ENCODE measurements around the gene HBG2. TPM values are rescaled to one million over a fixed set of nuclear protein-coding genes. Genes with fewer than 3 reads are reported as not detected.
A peak's percentile ranks its signal among the peaks of the same experiment; 100 is the strongest.

Gene HBG2
- total and polyA plus RNA-seq, 2 of the 4 experiments (the other 2 are of a cell fraction), result 0.54 TPM; not detected in 1

DNA sequence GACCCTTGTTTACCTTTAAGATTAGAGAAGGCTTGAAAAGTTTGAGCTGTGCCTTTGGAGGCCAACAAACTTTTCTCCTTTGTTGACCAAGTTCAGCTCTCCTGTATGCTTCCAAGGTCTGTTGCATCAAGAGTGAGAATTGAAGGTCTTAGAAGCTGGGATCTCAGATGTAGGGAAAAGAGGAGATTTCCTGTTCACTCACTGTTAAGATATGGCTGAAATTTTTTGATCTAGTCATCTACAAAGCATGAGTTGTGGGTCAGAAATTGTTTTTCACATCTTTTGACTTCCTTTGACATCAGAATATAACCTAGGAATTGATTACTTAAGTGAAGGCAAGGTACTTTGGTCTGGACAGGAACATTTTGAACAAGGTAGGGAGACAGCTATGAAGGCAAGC, 35.1 kb upstream of the HBG2 start:
- Histone ChIP-seq H3K9me1 (ENCODE audit: insufficient read depth, low read length) (no peaks in the 10 kb centered on the region; the same call in 1 of the 2 replicates), H2BK15ac (ENCODE audit: low read depth, low read length) (peak overlapping the region; percentile 96; the same call in 2 of the 3 replicates), H2AK5ac (ENCODE audit: low read depth, low read length) (peak overlapping the region; percentile 23; the same call in 1 of the 2 replicates), H3K9me3 (ENCODE audit: control insufficient read depth, insufficient read depth, low read length) (no peaks in the 10 kb centered on the region), H3K79me1 (ENCODE audit: low read depth in 1 of 2, low read length in 2 of 2) (no peaks in the 10 kb centered on the region), H3K27me3 (ENCODE audit: control insufficient read depth, insufficient read depth, low read length) (no peaks in the 10 kb centered on the region), H4K5ac (ENCODE audit: low read depth, low read length) (peak overlapping the region; percentile 99), H2BK20ac (ENCODE audit: low read depth, low read length) (peak overlapping the region; percentile 98), H3K4me1 (ENCODE audit: control insufficient read depth, insufficient read depth, low read length) (peaks cover 11% of the 10 kb centered on the region; the same call in 1 of the 2 replicates), H3K36me3 (ENCODE audit: control insufficient read depth, insufficient read depth, low read length) (no peaks in the 10 kb centered on the region), H3K56ac (ENCODE audit: extremely low read depth, insufficient read depth, low read length) (peak overlapping the region; percentile 89), H3K9ac (ENCODE audit: low read depth, low read length) (peak overlapping the region; percentile 31; the same call in 1 of the 2 replicates), H2BK120ac (ENCODE audit: low read depth, low read length) (peak overlapping the region; percentile 97), H4K8ac (ENCODE audit: low read depth in 2 of 2, low read length in 2 of 2) (peak overlapping the region; percentile 83 to 88), H3K4me3 (ENCODE audit: insufficient read depth, low read depth, low read length) (no peak overlapping the region), H4K20me1 (ENCODE audit: insufficient read depth, low read length) (no peaks in the 10 kb centered on the region), H4K91ac (ENCODE audit: insufficient read depth, low read depth, low read length) (peak overlapping the region; percentile 97), H3K23ac (ENCODE audit: low read depth, low read length) (peak overlapping the region; percentile 87), H2AK9ac (replicated peaks; ENCODE audit: low read depth, low read length, poor library complexity) (peak overlapping the region; percentile 34), H3K27ac (ENCODE audit: insufficient read depth, low read length) (peak overlapping the region; percentile 27), H2BK5ac (ENCODE audit: low read depth, low read length, poor library complexity, severe bottlenecking) (peak overlapping the region; percentile 99), H3K4ac (ENCODE audit: low read depth, low read length) (peak overlapping the region; percentile 97), H3K18ac (ENCODE audit: low read depth, low read length) (peak overlapping the region; percentile 99), H2AFZ (replicated peaks; ENCODE audit: low read length, poor library complexity) (no peak overlapping the region), H3K4me2 (ENCODE audit: low read depth, low read length) (peak overlapping the region; percentile 23; the same call in 1 of the 2 replicates), H3K14ac (replicated peaks; ENCODE audit: low read depth, low read length) (peak overlapping the region; percentile 88)
- no peak for TF ChIP-seq CHD1 (IDR thresholded peaks at IDR 0.05; ENCODE audit: low read depth, low read length)
- TF ChIP-seq SMC3 (IDR thresholded peaks at IDR 0.05; ENCODE audit: low read depth, low read length), result no peak
- TF ChIP-seq POLR2A (IDR thresholded peaks at IDR 0.05; ENCODE audit: low read depth, low read length), result no peak
- TF ChIP-seq RAD21 (IDR thresholded peaks at IDR 0.05; ENCODE audit: low read length), result no peak
- TF ChIP-seq RFX5 (IDR thresholded peaks at IDR 0.05; ENCODE audit: low read depth, low read length), result no peak
- TF ChIP-seq, protein P1, sequence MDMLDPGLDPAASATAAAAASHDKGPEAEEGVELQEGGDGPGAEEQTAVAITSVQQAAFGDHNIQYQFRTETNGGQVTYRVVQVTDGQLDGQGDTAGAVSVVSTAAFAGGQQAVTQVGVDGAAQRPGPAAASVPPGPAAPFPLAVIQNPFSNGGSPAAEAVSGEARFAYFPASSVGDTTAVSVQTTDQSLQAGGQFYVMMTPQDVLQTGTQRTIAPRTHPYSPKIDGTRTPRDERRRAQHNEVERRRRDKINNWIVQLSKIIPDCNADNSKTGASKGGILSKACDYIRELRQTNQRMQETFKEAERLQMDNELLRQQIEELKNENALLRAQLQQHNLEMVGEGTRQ (IDR thresholded peaks at IDR 0.05; ENCODE audit: low read depth, low read length), result no peak
- no peak for TF ChIP-seq MAFK (IDR thresholded peaks at IDR 0.05; ENCODE audit: low read depth, low read length)
- TF ChIP-seq NFE2L2 (IDR thresholded peaks at IDR 0.05; ENCODE audit: low read depth, low read length), result no peak
- no peak for TF ChIP-seq MAZ (IDR thresholded peaks at IDR 0.05; ENCODE audit: borderline replicate concordance, low read depth, low read length)
- TF ChIP-seq RCOR1 (IDR thresholded peaks at IDR 0.05; ENCODE audit: insufficient replicate concordance, low read length), result no peak
- TF ChIP-seq, protein P2, sequence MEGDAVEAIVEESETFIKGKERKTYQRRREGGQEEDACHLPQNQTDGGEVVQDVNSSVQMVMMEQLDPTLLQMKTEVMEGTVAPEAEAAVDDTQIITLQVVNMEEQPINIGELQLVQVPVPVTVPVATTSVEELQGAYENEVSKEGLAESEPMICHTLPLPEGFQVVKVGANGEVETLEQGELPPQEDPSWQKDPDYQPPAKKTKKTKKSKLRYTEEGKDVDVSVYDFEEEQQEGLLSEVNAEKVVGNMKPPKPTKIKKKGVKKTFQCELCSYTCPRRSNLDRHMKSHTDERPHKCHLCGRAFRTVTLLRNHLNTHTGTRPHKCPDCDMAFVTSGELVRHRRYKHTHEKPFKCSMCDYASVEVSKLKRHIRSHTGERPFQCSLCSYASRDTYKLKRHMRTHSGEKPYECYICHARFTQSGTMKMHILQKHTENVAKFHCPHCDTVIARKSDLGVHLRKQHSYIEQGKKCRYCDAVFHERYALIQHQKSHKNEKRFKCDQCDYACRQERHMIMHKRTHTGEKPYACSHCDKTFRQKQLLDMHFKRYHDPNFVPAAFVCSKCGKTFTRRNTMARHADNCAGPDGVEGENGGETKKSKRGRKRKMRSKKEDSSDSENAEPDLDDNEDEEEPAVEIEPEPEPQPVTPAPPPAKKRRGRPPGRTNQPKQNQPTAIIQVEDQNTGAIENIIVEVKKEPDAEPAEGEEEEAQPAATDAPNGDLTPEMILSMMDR (conservative IDR thresholded peaks at IDR 0.05; ENCODE audit: low read depth, low read length), result no peak
- no peak for TF ChIP-seq CEBPB (IDR thresholded peaks at IDR 0.05; ENCODE audit: low read depth, low read length)
- no peak for TF ChIP-seq MXI1 (IDR thresholded peaks at IDR 0.05; ENCODE audit: borderline replicate concordance, low read depth, low read length)
- no peak for TF ChIP-seq FOS (IDR thresholded peaks at IDR 0.05; ENCODE audit: low read depth, low read length)
- no peak for TF ChIP-seq BHLHE40 (IDR thresholded peaks at IDR 0.05; ENCODE audit: low read depth, low read length)
- TF ChIP-seq, protein P3, sequence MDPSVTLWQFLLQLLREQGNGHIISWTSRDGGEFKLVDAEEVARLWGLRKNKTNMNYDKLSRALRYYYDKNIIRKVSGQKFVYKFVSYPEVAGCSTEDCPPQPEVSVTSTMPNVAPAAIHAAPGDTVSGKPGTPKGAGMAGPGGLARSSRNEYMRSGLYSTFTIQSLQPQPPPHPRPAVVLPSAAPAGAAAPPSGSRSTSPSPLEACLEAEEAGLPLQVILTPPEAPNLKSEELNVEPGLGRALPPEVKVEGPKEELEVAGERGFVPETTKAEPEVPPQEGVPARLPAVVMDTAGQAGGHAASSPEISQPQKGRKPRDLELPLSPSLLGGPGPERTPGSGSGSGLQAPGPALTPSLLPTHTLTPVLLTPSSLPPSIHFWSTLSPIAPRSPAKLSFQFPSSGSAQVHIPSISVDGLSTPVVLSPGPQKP (IDR thresholded peaks at IDR 0.05; ENCODE audit: borderline replicate concordance, low read depth, low read length), result no peak
- DNase-seq (peak; percentile 62), ATAC-seq (ENCODE audit: low read depth) (no peak)
- ChIA-PET POLR2A (ENCODE audit: unreplicated experiment) (interaction anchor here (0.6 to 1.7 kb wide), 2 partner anchors 75 to 77 kb away, joined by 3 to 6 read pairs; no protein-coding TSS in a partner anchor), CTCF (interaction anchor here (1.0 to 2.1 kb wide), 2 partner anchors 85 to 91 kb away, joined by 4 read pairs; no protein-coding TSS in a partner anchor)
- intact Hi-C loops (cut with micrococcal nuclease), result loop anchor here (2.0 kb wide), 2 partner anchors 79 to 163 kb away; no protein-coding TSS in a partner anchor
- no TSS peak for BruUV-seq (replicated peaks)
- dilution Hi-C loops (cut with HindIII; ENCODE audit: low sequenced_read_pairs, unreplicated experiment), result no loop called here
- in situ Hi-C loops (cut with MboI; ENCODE audit: low sequenced_read_pairs), result loop anchor here (10.0 kb wide), 1 partner anchor 75 kb away; no protein-coding TSS in a partner anchor

Measured in IMR-90 (cell line).